Measurements from ENCODE around the gene XPNPEP3. TPM values are rescaled to one million over a fixed set of nuclear protein-coding genes. Genes with fewer than 3 reads are reported as not detected.

The XPNPEP3 gene
- total RNA-seq, 1 experiment from 2014 or later, result 33.1 TPM

DNA sequence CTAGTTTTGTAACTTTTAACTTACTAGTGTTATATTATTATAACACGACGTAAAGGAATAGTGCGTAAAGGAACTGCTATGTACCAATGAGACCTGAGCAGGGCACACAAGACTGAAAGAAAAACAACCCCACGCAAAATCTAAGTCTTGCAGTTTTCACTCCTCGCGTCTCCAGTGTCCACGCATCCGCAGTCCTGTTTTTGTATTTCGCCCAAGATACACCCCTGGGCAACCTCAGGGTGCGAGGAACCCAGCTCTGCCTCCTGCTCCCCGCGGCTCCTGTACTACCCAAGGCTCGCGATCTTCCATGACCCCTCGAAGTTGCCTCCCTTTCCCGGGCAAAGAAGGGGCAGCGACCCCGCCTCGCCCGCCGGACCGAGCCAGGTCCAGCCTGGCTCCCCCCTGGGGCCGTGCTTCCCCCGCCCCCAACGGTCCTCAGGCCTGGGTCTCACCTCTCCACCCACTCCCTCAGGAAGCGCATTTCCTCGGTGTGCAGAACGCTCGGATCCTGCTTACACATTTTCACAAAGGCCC, 902 bp upstream of the XPNPEP3 start:
- H3K36me3 Mint-ChIP-seq (ENCODE audit: insufficient read depth, unreplicated experiment), result peaks cover 36% of the 10 kb centered on the region
- H3K4me1 Mint-ChIP-seq (ENCODE audit: insufficient read depth, unreplicated experiment), result peaks cover 18% of the 10 kb centered on the region
- no peaks in the 10 kb centered on the region for H3K9me3 Mint-ChIP-seq (ENCODE audit: unreplicated experiment)
- BruUV-seq (replicated peaks), result no TSS peak
- no peak for TF ChIP-seq CTCF (IDR thresholded peaks at IDR 0.05; ENCODE audit: unreplicated experiment)
- H3K4me3 Mint-ChIP-seq (ENCODE audit: unreplicated experiment), result peak overlapping the region; percentile 97
- ChIA-PET CTCF (interaction anchor here (0.5 kb wide), 1 partner anchor 37 kb away, joined by 5 read pairs; the partner anchor contains the start of gene SLC25A17), POLR2A (interaction anchor here (0.5 to 6.9 kb wide), 33 partner anchors 9 to 1536 kb away, joined by 3 to 58 read pairs (median 6); partner anchors contain the start of genes ACO2, PHF5A, RANGAP1 and RBX1)
- H3K27me3 Mint-ChIP-seq (ENCODE audit: insufficient read depth, unreplicated experiment), result no peaks in the 10 kb centered on the region
- peak overlapping the region; percentile 99 for H3K27ac Mint-ChIP-seq (ENCODE audit: low read depth, unreplicated experiment)
- intact Hi-C loops (cut with micrococcal nuclease), result loop anchor here (2.0 kb wide), 1 partner anchor 203 kb away; no protein-coding TSS in a partner anchor
- DNase-seq (ENCODE audit: unreplicated experiment), result peak; percentile 34

DNA sequence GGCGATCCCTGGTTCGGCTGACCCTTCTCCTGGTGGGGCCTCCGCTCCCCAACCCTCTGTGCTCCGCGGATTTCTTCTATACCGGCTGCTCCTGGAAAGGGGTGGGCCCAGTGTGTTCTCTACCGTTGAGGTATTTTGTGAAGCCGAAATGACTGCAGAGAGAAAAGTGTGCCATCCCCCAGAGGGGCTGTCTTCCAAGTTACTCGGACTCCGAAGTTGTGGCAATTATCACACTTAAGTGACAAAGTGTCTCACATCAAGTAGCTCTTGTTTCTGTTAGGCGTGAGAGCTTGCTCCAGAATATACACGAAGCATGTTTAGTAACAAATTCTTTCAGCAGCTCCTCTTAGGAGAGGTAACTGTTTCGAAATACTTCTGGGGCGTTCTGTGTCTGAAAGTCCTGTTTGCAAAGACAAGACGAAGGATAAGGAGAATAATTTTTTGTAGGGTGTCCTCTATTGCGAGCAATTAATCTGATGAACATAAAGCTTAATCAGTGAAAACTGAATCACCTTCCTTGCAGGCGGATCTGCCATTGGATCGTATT, 434 bp downstream of the XPNPEP3 start:
- peak overlapping the region; percentile 99 for H3K27ac Mint-ChIP-seq (ENCODE audit: low read depth, unreplicated experiment)
- TSS peak; percentile 66 for BruUV-seq (replicated peaks)
- H3K9me3 Mint-ChIP-seq (ENCODE audit: unreplicated experiment), result no peaks in the 10 kb centered on the region
- H3K27me3 Mint-ChIP-seq (ENCODE audit: insufficient read depth, unreplicated experiment), result no peaks in the 10 kb centered on the region
- peak overlapping the region; percentile 97 for H3K4me3 Mint-ChIP-seq (ENCODE audit: unreplicated experiment)
- CTCF ChIA-PET, result interaction anchor here (0.7 to 1.0 kb wide), 3 partner anchors 20 to 511 kb away, joined by 3 to 4 read pairs (median 4); no protein-coding TSS in a partner anchor
- intact Hi-C loops (cut with micrococcal nuclease), result loop anchor here (2.0 kb wide), 1 partner anchor 205 kb away; no protein-coding TSS in a partner anchor
- TF ChIP-seq CTCF (IDR thresholded peaks at IDR 0.05; ENCODE audit: unreplicated experiment), result no peak
- H3K36me3 Mint-ChIP-seq (ENCODE audit: insufficient read depth, unreplicated experiment), result peaks cover 40% of the 10 kb centered on the region
- peak; percentile 15 for DNase-seq (ENCODE audit: unreplicated experiment)
- POLR2A ChIA-PET, result interaction anchor here (0.6 to 6.9 kb wide), 42 partner anchors 10 to 860 kb away, joined by 3 to 58 read pairs (median 4); partner anchors contain the start of genes ACO2, DESI1, MRTFA and PHF5A
- peaks cover 15% of the 10 kb centered on the region for H3K4me1 Mint-ChIP-seq (ENCODE audit: insufficient read depth, unreplicated experiment)

DNA sequence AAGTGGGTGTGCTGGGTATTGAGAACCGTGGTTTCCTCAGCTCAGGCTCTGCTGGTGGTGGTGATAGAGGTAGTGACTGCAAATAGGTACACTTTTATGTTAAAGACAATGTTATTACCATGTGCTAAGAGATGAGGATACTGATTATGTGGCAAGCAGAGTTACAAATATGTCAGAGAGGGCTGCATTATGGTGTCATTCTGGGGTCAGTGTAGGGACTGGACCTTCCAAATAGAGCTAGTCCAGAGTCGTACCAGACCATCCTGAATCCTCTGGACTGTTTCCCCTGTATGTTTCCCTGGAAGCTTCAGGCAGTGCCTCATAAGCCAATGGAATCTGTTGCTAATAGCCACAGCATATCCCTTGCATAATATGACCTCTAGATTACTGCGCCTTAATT, 5.1 kb downstream of the XPNPEP3 start, which contains the start of gene DNAJB7:
DNAJB7 (minus strand) TSS at position 101 of the 400 bp plus-strand sequence. CDS start 119 bp downstream, outside the sequence.
- intact Hi-C loops (cut with micrococcal nuclease), result no loop called here
- Mint-ChIP-seq H3K27me3 (ENCODE audit: insufficient read depth, unreplicated experiment) (no peaks in the 10 kb centered on the region), H3K4me3 (ENCODE audit: unreplicated experiment) (no peak within 1 kb of the TSS), H3K9me3 (ENCODE audit: unreplicated experiment) (no peaks in the 10 kb centered on the region), H3K4me1 (ENCODE audit: insufficient read depth, unreplicated experiment) (peaks cover 12% of the 10 kb centered on the region), H3K27ac (ENCODE audit: low read depth, unreplicated experiment) (no peak within 1 kb of the TSS), H3K36me3 (ENCODE audit: insufficient read depth, unreplicated experiment) (peaks cover 36% of the 10 kb centered on the region)
- TF ChIP-seq CTCF (IDR thresholded peaks at IDR 0.05; ENCODE audit: unreplicated experiment), result no peak
- no peak for DNase-seq (ENCODE audit: unreplicated experiment)
- BruUV-seq (replicated peaks), result no TSS peak
- CTCF ChIA-PET, result interaction anchor here (1.2 kb wide), 1 partner anchor 179 kb away, joined by 3 read pairs; no protein-coding TSS in a partner anchor
- POLR2A ChIA-PET, result interaction anchor here (1.0 kb wide), 2 partner anchors 8 to 22 kb away, joined by 3 read pairs; no protein-coding TSS in a partner anchor

DNA sequence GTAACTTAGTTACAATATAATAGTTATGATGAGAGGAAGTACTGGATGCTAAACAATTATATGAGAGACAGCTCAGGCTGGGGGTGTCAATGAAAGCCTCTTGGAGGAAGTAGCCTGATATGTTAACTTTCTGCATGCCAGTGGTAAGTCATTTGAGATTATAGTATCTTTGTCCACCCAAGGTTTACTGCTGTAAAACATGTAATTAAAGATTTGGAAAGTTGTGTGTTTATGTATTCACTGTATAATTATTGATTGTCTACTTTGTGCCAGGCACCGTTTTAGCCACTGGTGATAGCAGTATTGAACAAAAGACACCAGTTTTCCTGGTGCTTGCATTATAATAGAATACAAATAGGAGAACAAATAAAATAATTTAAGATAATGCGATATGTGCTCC, 5.6 kb downstream of the XPNPEP3 start:
- ChIA-PET POLR2A (interaction anchor here (1.0 kb wide), 1 partner anchor 9 kb away, joined by 3 read pairs; no protein-coding TSS in a partner anchor), CTCF (interaction anchor here (1.2 kb wide), 1 partner anchor 180 kb away, joined by 3 read pairs; no protein-coding TSS in a partner anchor)
- H3K9me3 Mint-ChIP-seq (ENCODE audit: unreplicated experiment), result no peaks in the 10 kb centered on the region

More for the DNA sequence above, 5.6 kb downstream of the XPNPEP3 start:
- no peak overlapping the region for H3K27ac Mint-ChIP-seq (ENCODE audit: low read depth, unreplicated experiment)
- H3K27me3 Mint-ChIP-seq (ENCODE audit: insufficient read depth, unreplicated experiment), result no peaks in the 10 kb centered on the region
- peaks cover 12% of the 10 kb centered on the region for H3K4me1 Mint-ChIP-seq (ENCODE audit: insufficient read depth, unreplicated experiment)
- no peak overlapping the region for H3K4me3 Mint-ChIP-seq (ENCODE audit: unreplicated experiment)
- H3K36me3 Mint-ChIP-seq (ENCODE audit: insufficient read depth, unreplicated experiment), result peaks cover 31% of the 10 kb centered on the region
- no peak for DNase-seq (ENCODE audit: unreplicated experiment)
- intact Hi-C loops (cut with micrococcal nuclease), result no loop called here
- BruUV-seq (replicated peaks), result no TSS peak
- TF ChIP-seq CTCF (IDR thresholded peaks at IDR 0.05; ENCODE audit: unreplicated experiment), result no peak
